Fibroblast of lung (primary cell): ENCODE results near the gene ZFP2. TPM values are rescaled to one million over a fixed set of nuclear protein-coding genes. Genes with fewer than 3 reads are reported as not detected.
A peak's percentile ranks its signal among the peaks of the same experiment; 100 is the strongest.

ENCODE experiments used
- DNase-seq, 2 donors: peaks; one replicate each; pipeline versions ENCODE4 v3.0.0 to v3.0.0-alpha.2; 2010; ENCODE audit warnings: low read depth in 2 of 2
- H2AFZ ChIP-seq: 2 replicates; pipeline ENCODE4 v1.5.1; 2012; ENCODE audit warnings: low read length, control low read depth, inconsistent platforms
- H3K27ac ChIP-seq: 2 replicates; pipeline ENCODE4 v1.5.1; 2011; ENCODE audit warnings: low read length, control low read depth; ENCODE audit not compliant: insufficient read depth
- H3K27me3 ChIP-seq: 2 replicates; pipeline ENCODE4 v1.5.1; 2011; ENCODE audit warnings: mild to moderate bottlenecking, low read length; ENCODE audit not compliant: control insufficient read depth, insufficient read depth
- H3K36me3 ChIP-seq: 2 replicates; pipeline ENCODE4 v1.5.1; 2011; ENCODE audit warnings: low read length; ENCODE audit not compliant: control insufficient read depth, insufficient read depth
- H3K4me1 ChIP-seq: 2 replicates; pipeline ENCODE4 v1.5.1; 2011; ENCODE audit warnings: low read length; ENCODE audit not compliant: control insufficient read depth, insufficient read depth; ENCODE audit errors: extremely low read depth
- H3K4me2 ChIP-seq: 2 replicates; pipeline ENCODE4 v1.5.1; 2011; ENCODE audit warnings: low read length, control low read depth; ENCODE audit not compliant: insufficient read depth; ENCODE audit errors: extremely low read depth
- H3K4me3 ChIP-seq, 4 experiments: fragments of 200-600 bp in 1 of 4; sonication (generic) in 1 of 4; replicated peaks in 1 of 4; 2 replicates each; pipeline ENCODE4 v1.5.1; 2011 to 2016; ENCODE audit warnings: low read length in 4 of 4, low read depth in 3 of 4, mild to moderate bottlenecking in 3 of 4, control low read depth in 2 of 4, inconsistent platforms in 1 of 4, mixed read lengths in 1 of 4; ENCODE audit not compliant: insufficient read depth in 1 of 4; ENCODE audit errors: control extremely low read depth in 1 of 4
- H3K79me2 ChIP-seq: 2 replicates; pipeline ENCODE4 v1.5.1; 2012; ENCODE audit warnings: mild to moderate bottlenecking, low read length, inconsistent platforms; ENCODE audit not compliant: control insufficient read depth, insufficient read depth
- H3K9ac ChIP-seq: 2 replicates; pipeline ENCODE4 v1.5.1; 2011; ENCODE audit warnings: mild to moderate bottlenecking, low read length, control low read depth; ENCODE audit not compliant: insufficient read depth
- H3K9me3 ChIP-seq: 2 replicates; pipeline ENCODE4 v1.5.1; 2012; ENCODE audit warnings: low read depth, low read length; ENCODE audit not compliant: control insufficient read depth, insufficient read depth
- H4K20me1 ChIP-seq: 2 replicates; pipeline ENCODE4 v1.5.1; 2011; ENCODE audit warnings: low read length; ENCODE audit not compliant: control insufficient read depth, insufficient read depth; ENCODE audit errors: extremely low read depth
- EZH2 ChIP-seq: IDR thresholded peaks from 2 replicates; pipeline ENCODE4 v1.5.1; 2012; ENCODE audit warnings: low read length, control low read depth, mild to moderate bottlenecking; ENCODE audit errors: missing control alignments
- polyA plus RNA-seq, 2 donors: library from polyadenylated mRNA; depleted of rRNA in 1 of 2; stranded (reverse) in 1 of 2; unstranded in 1 of 2; fragments of >200 nt; gene quantifications; 2 replicates each; pipeline ENCODE4 v1.2.1, GENCODE V29; 2011 to 2012; ENCODE audit warnings: missing spikeins in 1 of 2
- total RNA-seq: library from RNA; depleted of rRNA; stranded (reverse); fragments of >200 nt; gene quantifications from 2 replicates; pipeline ENCODE4 v1.2.1, GENCODE V29; 2014
- TF ChIP-seq, protein P1 (sequence below), 2 donors: IDR thresholded peaks in 1 of 2; conservative IDR thresholded peaks in 1 of 2; 1 replicate in 1 of 2; 2 replicates in 1 of 2; pipeline ENCODE4 v1.5.1; 2011 to 2012; ENCODE audit warnings: low read length in 2 of 2, control low read depth in 1 of 2, inconsistent platforms in 1 of 2, low read depth in 1 of 2, mild to moderate bottlenecking in 1 of 2

Gene ZFP2
- total and polyA plus RNA-seq, 2 donors (not counting 1 experiment from before 2014, with no cell fraction given): 0.30 to 2.8 TPM

DNA sequence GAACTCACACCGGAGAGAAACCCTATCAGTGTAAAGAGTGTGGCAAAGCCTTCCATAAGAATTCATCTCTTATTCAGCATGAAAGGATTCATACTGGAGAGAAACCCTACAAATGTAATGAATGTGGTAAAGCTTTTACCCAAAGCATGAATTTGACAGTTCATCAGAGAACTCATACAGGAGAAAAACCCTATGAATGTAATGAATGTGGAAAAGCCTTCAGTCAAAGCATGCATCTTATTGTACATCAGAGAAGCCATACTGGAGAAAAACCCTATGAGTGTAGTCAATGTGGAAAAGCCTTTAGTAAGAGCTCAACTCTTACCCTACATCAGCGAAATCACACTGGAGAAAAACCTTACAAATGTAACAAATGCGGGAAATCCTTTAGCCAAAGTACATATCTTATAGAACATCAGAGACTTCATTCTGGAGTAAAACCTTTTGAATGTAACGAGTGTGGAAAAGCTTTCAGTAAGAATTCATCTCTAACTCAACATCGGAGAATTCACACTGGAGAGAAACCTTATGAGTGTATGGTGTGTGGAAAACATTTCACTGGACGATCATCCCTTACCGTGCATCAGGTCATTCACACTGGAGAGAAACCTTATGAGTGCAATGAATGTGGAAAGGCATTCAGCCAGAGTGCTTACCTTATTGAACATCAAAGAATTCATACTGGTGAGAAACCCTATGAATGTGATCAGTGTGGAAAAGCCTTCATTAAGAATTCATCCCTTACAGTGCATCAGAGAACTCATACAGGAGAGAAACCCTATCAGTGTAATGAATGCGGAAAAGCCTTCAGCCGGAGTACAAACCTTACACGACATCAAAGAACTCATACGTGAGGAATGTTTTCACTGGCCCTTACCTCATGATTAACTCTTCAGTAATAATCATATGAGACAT lies 36.4 kb downstream of the ZFP2 start:
- H3K79me2 ChIP-seq: no peaks in the 10 kb centered on the region
- no peaks in the 10 kb centered on the region for H3K4me1 ChIP-seq
- no peaks in the 10 kb centered on the region for H3K9me3 ChIP-seq
- H3K27ac ChIP-seq: no peak overlapping the region
- H3K9ac ChIP-seq: no peak overlapping the region
- H2AFZ ChIP-seq: no peak overlapping the region
- no peaks in the 10 kb centered on the region for H3K36me3 ChIP-seq
- no peaks in the 10 kb centered on the region for H3K27me3 ChIP-seq
- no peak overlapping the region for H3K4me2 ChIP-seq
- TF ChIP-seq, protein P1, sequence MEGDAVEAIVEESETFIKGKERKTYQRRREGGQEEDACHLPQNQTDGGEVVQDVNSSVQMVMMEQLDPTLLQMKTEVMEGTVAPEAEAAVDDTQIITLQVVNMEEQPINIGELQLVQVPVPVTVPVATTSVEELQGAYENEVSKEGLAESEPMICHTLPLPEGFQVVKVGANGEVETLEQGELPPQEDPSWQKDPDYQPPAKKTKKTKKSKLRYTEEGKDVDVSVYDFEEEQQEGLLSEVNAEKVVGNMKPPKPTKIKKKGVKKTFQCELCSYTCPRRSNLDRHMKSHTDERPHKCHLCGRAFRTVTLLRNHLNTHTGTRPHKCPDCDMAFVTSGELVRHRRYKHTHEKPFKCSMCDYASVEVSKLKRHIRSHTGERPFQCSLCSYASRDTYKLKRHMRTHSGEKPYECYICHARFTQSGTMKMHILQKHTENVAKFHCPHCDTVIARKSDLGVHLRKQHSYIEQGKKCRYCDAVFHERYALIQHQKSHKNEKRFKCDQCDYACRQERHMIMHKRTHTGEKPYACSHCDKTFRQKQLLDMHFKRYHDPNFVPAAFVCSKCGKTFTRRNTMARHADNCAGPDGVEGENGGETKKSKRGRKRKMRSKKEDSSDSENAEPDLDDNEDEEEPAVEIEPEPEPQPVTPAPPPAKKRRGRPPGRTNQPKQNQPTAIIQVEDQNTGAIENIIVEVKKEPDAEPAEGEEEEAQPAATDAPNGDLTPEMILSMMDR (conservative IDR thresholded peaks at IDR 0.05 in 1 of 2, IDR thresholded peaks at IDR 0.05 in 1 of 2; ENCODE audit: low read depth in 1 of 2, low read length in 2 of 2): no peak
- TF ChIP-seq EZH2: no peak
- no peak for DNase-seq
- no peak overlapping the region for H3K4me3 ChIP-seq
- H4K20me1 ChIP-seq: no peaks in the 10 kb centered on the region

DNA sequence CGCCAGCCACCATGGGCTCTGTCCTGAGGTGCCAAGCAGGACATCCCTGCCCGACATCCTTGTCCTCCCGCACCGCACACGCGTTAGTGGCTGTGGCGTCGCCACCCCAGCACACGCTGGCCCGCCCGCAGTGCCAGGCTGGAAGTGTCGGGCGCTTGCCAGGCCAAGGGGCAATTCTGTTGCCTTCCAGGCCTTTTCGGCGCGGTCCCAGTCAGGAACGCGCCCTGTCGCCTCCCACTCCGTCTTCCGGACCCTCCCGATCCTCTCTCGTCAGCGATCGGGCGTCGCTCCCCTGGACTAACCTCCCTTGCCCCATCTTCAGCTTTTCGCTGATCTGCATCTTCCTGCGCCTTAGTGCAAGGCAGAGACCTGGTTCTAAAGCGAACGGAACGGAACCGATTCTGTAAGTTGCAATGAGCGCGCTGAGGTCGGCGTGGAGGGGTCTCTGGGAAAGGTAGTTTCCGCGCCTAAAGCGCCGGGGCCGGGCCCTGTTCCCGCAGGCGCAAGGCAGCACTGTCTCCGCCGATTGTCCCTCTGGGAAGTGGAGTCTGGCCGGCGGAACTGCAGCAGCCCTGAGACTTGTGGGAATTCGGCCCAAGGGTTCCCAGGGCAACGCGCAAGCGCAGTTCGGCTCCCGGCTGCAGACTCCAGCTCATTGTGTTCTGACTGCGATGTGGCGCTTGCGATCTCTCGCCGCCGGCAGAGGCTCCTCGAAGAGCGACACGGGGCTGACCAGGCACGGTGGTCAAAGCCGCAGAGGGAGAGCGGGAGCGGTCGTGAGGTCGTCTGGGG lies 45.1 kb downstream of the ZFP2 start, which contains the start of gene ZNF454:
TSS of gene ZNF454 (plus strand) at position 630 of the 792 bp plus-strand sequence. CDS start 1,594 bp downstream, outside the sequence.
- no peak for TF ChIP-seq EZH2
- TF ChIP-seq, protein P1 (conservative IDR thresholded peaks at IDR 0.05 in 1 of 2, IDR thresholded peaks at IDR 0.05 in 1 of 2; ENCODE audit: low read depth in 1 of 2, low read length in 2 of 2): no peak
- H3K9me3 ChIP-seq: no peaks in the 10 kb centered on the region
- H3K27ac ChIP-seq: no peak within 1 kb of the TSS
- H3K27me3 ChIP-seq: no peaks in the 10 kb centered on the region
- H3K9ac ChIP-seq: peak within 1 kb of the TSS; percentile 42
- no peaks in the 10 kb centered on the region for H3K36me3 ChIP-seq
- H3K4me3 ChIP-seq: peak within 1 kb of the TSS; percentile 36 to 88 (median 64)
- H3K4me2 ChIP-seq: peak within 1 kb of the TSS; percentile 75
- H2AFZ ChIP-seq: peak within 1 kb of the TSS; percentile 79
- H4K20me1 ChIP-seq: no peaks in the 10 kb centered on the region
- DNase-seq: peak; percentile 94 to 97
- H3K4me1 ChIP-seq: no peaks in the 10 kb centered on the region
- H3K79me2 ChIP-seq: no peaks in the 10 kb centered on the region

GRCh38 chr5:178941361-178941760 lies 45.6 kb downstream of the ZFP2 start:
- peak overlapping the region; percentile 36 to 88 (median 64) for H3K4me3 ChIP-seq
- peak in 1 of 2 donors; percentile 27 for DNase-seq
- no peak overlapping the region for H3K27ac ChIP-seq
- peak overlapping the region; percentile 75 for H3K4me2 ChIP-seq
- no peaks in the 10 kb centered on the region for H3K9me3 ChIP-seq
- peak overlapping the region; percentile 72 for H2AFZ ChIP-seq
- no peaks in the 10 kb centered on the region for H3K4me1 ChIP-seq
- H3K36me3 ChIP-seq: no peaks in the 10 kb centered on the region
- H4K20me1 ChIP-seq: no peaks in the 10 kb centered on the region
- H3K79me2 ChIP-seq: no peaks in the 10 kb centered on the region
- TF ChIP-seq, protein P1 (conservative IDR thresholded peaks at IDR 0.05 in 1 of 2, IDR thresholded peaks at IDR 0.05 in 1 of 2; ENCODE audit: low read depth in 1 of 2, low read length in 2 of 2): no peak
- H3K9ac ChIP-seq: peak overlapping the region; percentile 42
- no peaks in the 10 kb centered on the region for H3K27me3 ChIP-seq
